Fibroblast of lung (primary cell): Measurements from ENCODE around the gene NUP214. TPM values are rescaled to one million over a fixed set of nuclear protein-coding genes. Genes with fewer than 3 reads are reported as not detected.

Experiments used
- DNase-seq, 2 donors: peaks; one replicate each; pipeline versions ENCODE4 v3.0.0 to v3.0.0-alpha.2; 2010; ENCODE audit warnings: low read depth in 2 of 2
- H2AFZ ChIP-seq: 2 replicates; pipeline ENCODE4 v1.5.1; 2012; ENCODE audit warnings: low read length, control low read depth, inconsistent platforms
- H3K27ac ChIP-seq: 2 replicates; pipeline ENCODE4 v1.5.1; 2011; ENCODE audit warnings: low read length, control low read depth; ENCODE audit not compliant: insufficient read depth
- H3K27me3 ChIP-seq: 2 replicates; pipeline ENCODE4 v1.5.1; 2011; ENCODE audit warnings: mild to moderate bottlenecking, low read length; ENCODE audit not compliant: control insufficient read depth, insufficient read depth
- H3K36me3 ChIP-seq: 2 replicates; pipeline ENCODE4 v1.5.1; 2011; ENCODE audit warnings: low read length; ENCODE audit not compliant: control insufficient read depth, insufficient read depth
- H3K4me1 ChIP-seq: 2 replicates; pipeline ENCODE4 v1.5.1; 2011; ENCODE audit warnings: low read length; ENCODE audit not compliant: control insufficient read depth, insufficient read depth; ENCODE audit errors: extremely low read depth
- H3K4me2 ChIP-seq: 2 replicates; pipeline ENCODE4 v1.5.1; 2011; ENCODE audit warnings: low read length, control low read depth; ENCODE audit not compliant: insufficient read depth; ENCODE audit errors: extremely low read depth
- H3K4me3 ChIP-seq, 4 experiments: fragments of 200-600 bp in 1 of 4; sonication (generic) in 1 of 4; replicated peaks in 1 of 4; 2 replicates each; pipeline ENCODE4 v1.5.1; 2011 to 2016; ENCODE audit warnings: low read length in 4 of 4, low read depth in 3 of 4, mild to moderate bottlenecking in 3 of 4, control low read depth in 2 of 4, inconsistent platforms in 1 of 4, mixed read lengths in 1 of 4; ENCODE audit not compliant: insufficient read depth in 1 of 4; ENCODE audit errors: control extremely low read depth in 1 of 4
- H3K79me2 ChIP-seq: 2 replicates; pipeline ENCODE4 v1.5.1; 2012; ENCODE audit warnings: mild to moderate bottlenecking, low read length, inconsistent platforms; ENCODE audit not compliant: control insufficient read depth, insufficient read depth
- H3K9ac ChIP-seq: 2 replicates; pipeline ENCODE4 v1.5.1; 2011; ENCODE audit warnings: mild to moderate bottlenecking, low read length, control low read depth; ENCODE audit not compliant: insufficient read depth
- H3K9me3 ChIP-seq: 2 replicates; pipeline ENCODE4 v1.5.1; 2012; ENCODE audit warnings: low read depth, low read length; ENCODE audit not compliant: control insufficient read depth, insufficient read depth
- H4K20me1 ChIP-seq: 2 replicates; pipeline ENCODE4 v1.5.1; 2011; ENCODE audit warnings: low read length; ENCODE audit not compliant: control insufficient read depth, insufficient read depth; ENCODE audit errors: extremely low read depth
- EZH2 ChIP-seq: IDR thresholded peaks from 2 replicates; pipeline ENCODE4 v1.5.1; 2012; ENCODE audit warnings: low read length, control low read depth, mild to moderate bottlenecking; ENCODE audit errors: missing control alignments
- polyA plus RNA-seq, 2 donors: library from polyadenylated mRNA; depleted of rRNA in 1 of 2; stranded (reverse) in 1 of 2; unstranded in 1 of 2; fragments of >200 nt; gene quantifications; 2 replicates each; pipeline ENCODE4 v1.2.1, GENCODE V29; 2011 to 2012; ENCODE audit warnings: missing spikeins in 1 of 2
- total RNA-seq: library from RNA; depleted of rRNA; stranded (reverse); fragments of >200 nt; gene quantifications from 2 replicates; pipeline ENCODE4 v1.2.1, GENCODE V29; 2014
- TF ChIP-seq, protein P1 (sequence below), 2 donors: IDR thresholded peaks in 1 of 2; conservative IDR thresholded peaks in 1 of 2; 1 replicate in 1 of 2; 2 replicates in 1 of 2; pipeline ENCODE4 v1.5.1; 2011 to 2012; ENCODE audit warnings: low read length in 2 of 2, control low read depth in 1 of 2, inconsistent platforms in 1 of 2, low read depth in 1 of 2, mild to moderate bottlenecking in 1 of 2

NUP214 gene
- total and polyA plus RNA-seq, 2 donors (not counting 1 experiment from before 2014, with no cell fraction given), result 5.0 to 12.2 TPM

GRCh38 chr9:131227959-131228460 lies 102.6 kb downstream of the NUP214 start:
- Histone ChIP-seq H3K79me2 (no peaks in the 10 kb centered on the region), H3K27me3 (no peaks in the 10 kb centered on the region), H4K20me1 (no peaks in the 10 kb centered on the region), H3K4me1 (peaks cover 2% of the 10 kb centered on the region), H3K4me3 (no peak overlapping the region), H3K4me2 (no peak overlapping the region), H3K27ac (no peak overlapping the region), H3K9me3 (no peaks in the 10 kb centered on the region), H2AFZ (no peak overlapping the region), H3K9ac (no peak overlapping the region), H3K36me3 (peaks cover 5% of the 10 kb centered on the region)
- no peak for DNase-seq
- no peak for TF ChIP-seq EZH2
- TF ChIP-seq, protein P1, sequence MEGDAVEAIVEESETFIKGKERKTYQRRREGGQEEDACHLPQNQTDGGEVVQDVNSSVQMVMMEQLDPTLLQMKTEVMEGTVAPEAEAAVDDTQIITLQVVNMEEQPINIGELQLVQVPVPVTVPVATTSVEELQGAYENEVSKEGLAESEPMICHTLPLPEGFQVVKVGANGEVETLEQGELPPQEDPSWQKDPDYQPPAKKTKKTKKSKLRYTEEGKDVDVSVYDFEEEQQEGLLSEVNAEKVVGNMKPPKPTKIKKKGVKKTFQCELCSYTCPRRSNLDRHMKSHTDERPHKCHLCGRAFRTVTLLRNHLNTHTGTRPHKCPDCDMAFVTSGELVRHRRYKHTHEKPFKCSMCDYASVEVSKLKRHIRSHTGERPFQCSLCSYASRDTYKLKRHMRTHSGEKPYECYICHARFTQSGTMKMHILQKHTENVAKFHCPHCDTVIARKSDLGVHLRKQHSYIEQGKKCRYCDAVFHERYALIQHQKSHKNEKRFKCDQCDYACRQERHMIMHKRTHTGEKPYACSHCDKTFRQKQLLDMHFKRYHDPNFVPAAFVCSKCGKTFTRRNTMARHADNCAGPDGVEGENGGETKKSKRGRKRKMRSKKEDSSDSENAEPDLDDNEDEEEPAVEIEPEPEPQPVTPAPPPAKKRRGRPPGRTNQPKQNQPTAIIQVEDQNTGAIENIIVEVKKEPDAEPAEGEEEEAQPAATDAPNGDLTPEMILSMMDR (conservative IDR thresholded peaks at IDR 0.05 in 1 of 2, IDR thresholded peaks at IDR 0.05 in 1 of 2; ENCODE audit: low read depth in 1 of 2, low read length in 2 of 2), result no peak

DNA sequence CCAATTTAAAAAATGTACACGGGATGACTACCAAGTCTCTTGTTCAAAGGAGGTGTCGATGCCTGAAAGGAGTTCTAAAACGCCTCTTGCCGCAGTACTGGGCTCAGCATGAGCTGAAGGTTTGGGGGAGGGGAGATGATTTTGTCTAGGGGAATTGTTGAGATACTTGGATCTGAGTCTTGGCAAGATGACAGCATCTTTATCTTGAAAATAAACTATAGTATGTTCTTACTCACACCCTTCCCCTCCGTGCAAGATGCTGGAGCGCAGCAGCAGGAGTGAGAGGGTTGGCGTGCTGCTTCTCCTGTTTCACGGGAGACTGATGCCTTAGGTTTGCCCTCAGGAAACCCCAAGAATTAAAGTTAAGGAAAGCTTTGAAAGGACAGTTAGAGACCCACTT lies 103.6 kb downstream of the NUP214 start:
- Histone ChIP-seq H3K4me3 (no peak overlapping the region), H3K27me3 (no peaks in the 10 kb centered on the region), H3K9me3 (no peaks in the 10 kb centered on the region), H2AFZ (no peak overlapping the region), H3K79me2 (no peaks in the 10 kb centered on the region), H3K9ac (no peak overlapping the region), H3K4me2 (no peak overlapping the region), H3K36me3 (peaks cover 10% of the 10 kb centered on the region), H3K4me1 (peaks cover 2% of the 10 kb centered on the region), H4K20me1 (no peaks in the 10 kb centered on the region), H3K27ac (no peak overlapping the region)
- peak; percentile 79 to 86 for DNase-seq
- TF ChIP-seq, protein P1 (conservative IDR thresholded peaks at IDR 0.05 in 1 of 2, IDR thresholded peaks at IDR 0.05 in 1 of 2; ENCODE audit: low read depth in 1 of 2, low read length in 2 of 2), result no peak
- no peak for TF ChIP-seq EZH2

DNA sequence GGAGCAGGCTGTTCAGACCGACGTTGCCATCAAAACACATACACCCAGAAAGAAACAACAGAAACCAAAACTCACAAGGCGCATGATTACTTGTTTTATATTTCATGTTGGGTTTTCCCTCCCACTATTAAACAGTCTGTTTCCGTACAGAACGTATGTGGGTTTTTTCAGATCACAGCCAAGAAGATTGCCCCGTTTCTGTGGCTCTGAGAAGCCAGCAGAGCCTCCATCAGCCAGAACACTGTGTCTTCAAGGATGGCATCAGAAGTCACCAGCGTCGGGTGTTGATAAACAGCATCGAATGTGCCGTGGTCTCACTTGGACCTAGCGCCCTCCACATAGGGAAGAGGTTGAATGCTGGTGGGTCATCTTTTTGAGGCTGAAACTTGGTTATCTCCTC lies 108.2 kb downstream of the NUP214 start:
- no peaks in the 10 kb centered on the region for H3K79me2 ChIP-seq
- no peak overlapping the region for H3K27ac ChIP-seq
- H3K9ac ChIP-seq, result no peak overlapping the region
- H2AFZ ChIP-seq, result no peak overlapping the region
- DNase-seq, result no peak
- no peak overlapping the region for H3K4me3 ChIP-seq
- H4K20me1 ChIP-seq, result no peaks in the 10 kb centered on the region
- H3K9me3 ChIP-seq, result no peaks in the 10 kb centered on the region
- H3K4me2 ChIP-seq, result no peak overlapping the region
- H3K27me3 ChIP-seq, result no peaks in the 10 kb centered on the region
- peaks cover 8% of the 10 kb centered on the region for H3K36me3 ChIP-seq
- no peak for TF ChIP-seq EZH2
- TF ChIP-seq, protein P1 (conservative IDR thresholded peaks at IDR 0.05 in 1 of 2, IDR thresholded peaks at IDR 0.05 in 1 of 2; ENCODE audit: low read depth in 1 of 2, low read length in 2 of 2), result no peak
- H3K4me1 ChIP-seq, result peaks cover under 1% of the 10 kb centered on the region
